Activated naive CD4-positive, alpha-beta T cell treated with anti-CD3 and anti-CD28 coated beads, Interleukin-2, amount 50 U/mL, for 24 hours (primary cell): ENCODE results near the gene KLRG1.

ENCODE experiments used
- H3K27ac Mint-ChIP-seq: one replicate; pipeline ENCODE4 v1.8.0; 2021; ENCODE audit warnings: mild to moderate bottlenecking, mixed read lengths
- H3K27me3 Mint-ChIP-seq: one replicate; pipeline ENCODE4 v1.8.0; 2021; ENCODE audit warnings: mixed read lengths
- H3K36me3 Mint-ChIP-seq: one replicate; pipeline ENCODE4 v1.8.0; 2021; ENCODE audit warnings: mixed read lengths
- H3K4me1 Mint-ChIP-seq: one replicate; pipeline ENCODE4 v1.8.0; 2021; ENCODE audit warnings: mixed read lengths
- H3K4me3 Mint-ChIP-seq: one replicate; pipeline ENCODE4 v1.8.0; 2021; ENCODE audit warnings: mild to moderate bottlenecking, mixed read lengths
- H3K9me3 Mint-ChIP-seq: one replicate; pipeline ENCODE4 v1.8.0; 2021; ENCODE audit warnings: mixed read lengths

KLRG1 gene

GRCh38 chr12:8989413-8989812, at the start of gene KLRG1:
TSS of gene KLRG1 (plus strand) at chr12:8989546. CDS start at chr12:8989636, 90 bp downstream.
- Mint-ChIP-seq H3K27me3 (no peaks in the 10 kb centered on the region), H3K4me1 (peaks cover 80% of the 10 kb centered on the region), H3K36me3 (peaks cover 6% of the 10 kb centered on the region), H3K4me3 (peak within 1 kb of the TSS; percentile 86), H3K27ac (peak within 1 kb of the TSS; percentile 94), H3K9me3 (no peaks in the 10 kb centered on the region)

- H3K4me3 Mint-ChIP-seq = no peak overlapping the region
- no peaks in the 10 kb centered on the region for H3K27me3 Mint-ChIP-seq
- peak overlapping the region; percentile 27 for H3K27ac Mint-ChIP-seq
- H3K9me3 Mint-ChIP-seq = no peaks in the 10 kb centered on the region
- peaks cover 10% of the 10 kb centered on the region for H3K36me3 Mint-ChIP-seq
- H3K4me1 Mint-ChIP-seq = peaks cover 10% of the 10 kb centered on the region
Observed at GRCh38 chr12:8941691-8942478, 47.5 kb upstream of the KLRG1 start.

DNA sequence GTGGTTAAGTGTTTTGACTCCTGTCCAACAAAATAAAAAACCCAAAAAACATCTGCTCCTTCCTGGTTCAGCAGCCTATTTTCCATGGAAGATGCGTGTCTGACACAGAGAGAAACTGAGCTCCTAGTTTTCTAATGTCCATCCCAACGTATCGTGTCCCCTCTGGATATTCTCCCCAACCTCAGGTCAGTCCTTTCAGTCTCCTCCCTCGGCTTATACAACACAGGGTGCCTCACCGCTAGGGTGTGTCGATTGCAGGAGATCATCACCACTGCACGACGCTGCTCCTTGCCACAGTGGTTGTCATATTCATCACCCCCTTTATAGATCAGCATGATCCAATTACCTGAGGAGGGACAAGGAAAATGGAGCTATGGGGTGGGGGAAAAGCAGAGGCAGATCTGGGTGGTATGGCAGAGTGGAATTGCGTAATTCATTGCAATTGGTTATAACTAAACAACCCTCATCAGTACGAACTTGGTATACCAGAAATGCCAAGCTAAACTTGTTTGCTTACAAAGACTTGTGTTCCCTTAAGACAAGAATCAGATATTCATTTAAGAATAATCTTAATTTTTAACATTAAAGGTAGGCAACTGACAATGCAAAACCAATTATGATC, 45.7 kb upstream of the KLRG1 start:
- H3K9me3 Mint-ChIP-seq = no peaks in the 10 kb centered on the region
- H3K27me3 Mint-ChIP-seq = no peaks in the 10 kb centered on the region
- peaks cover 24% of the 10 kb centered on the region for H3K4me1 Mint-ChIP-seq
- H3K27ac Mint-ChIP-seq = peak overlapping the region; percentile 51
- H3K36me3 Mint-ChIP-seq = peaks cover 9% of the 10 kb centered on the region
- no peak overlapping the region for H3K4me3 Mint-ChIP-seq

- H3K36me3 Mint-ChIP-seq = peaks cover 9% of the 10 kb centered on the region
Observed at GRCh38 chr12:8946733-8947132, 42.6 kb upstream of the KLRG1 start.

GRCh38 chr12:8947737-8948136, 41.6 kb upstream of the KLRG1 start:
- Mint-ChIP-seq H3K27me3 (no peaks in the 10 kb centered on the region), H3K36me3 (peaks cover 9% of the 10 kb centered on the region), H3K27ac (peak overlapping the region; percentile 89), H3K9me3 (no peaks in the 10 kb centered on the region), H3K4me3 (peak overlapping the region; percentile 99), H3K4me1 (peaks cover 45% of the 10 kb centered on the region)

More at GRCh38 chr12:8946733-8947132, 42.6 kb upstream of the KLRG1 start:
- Mint-ChIP-seq H3K27me3 (no peaks in the 10 kb centered on the region), H3K27ac (peak overlapping the region; percentile 89), H3K4me3 (peak overlapping the region; percentile 99), H3K9me3 (no peaks in the 10 kb centered on the region), H3K4me1 (peaks cover 36% of the 10 kb centered on the region)

DNA sequence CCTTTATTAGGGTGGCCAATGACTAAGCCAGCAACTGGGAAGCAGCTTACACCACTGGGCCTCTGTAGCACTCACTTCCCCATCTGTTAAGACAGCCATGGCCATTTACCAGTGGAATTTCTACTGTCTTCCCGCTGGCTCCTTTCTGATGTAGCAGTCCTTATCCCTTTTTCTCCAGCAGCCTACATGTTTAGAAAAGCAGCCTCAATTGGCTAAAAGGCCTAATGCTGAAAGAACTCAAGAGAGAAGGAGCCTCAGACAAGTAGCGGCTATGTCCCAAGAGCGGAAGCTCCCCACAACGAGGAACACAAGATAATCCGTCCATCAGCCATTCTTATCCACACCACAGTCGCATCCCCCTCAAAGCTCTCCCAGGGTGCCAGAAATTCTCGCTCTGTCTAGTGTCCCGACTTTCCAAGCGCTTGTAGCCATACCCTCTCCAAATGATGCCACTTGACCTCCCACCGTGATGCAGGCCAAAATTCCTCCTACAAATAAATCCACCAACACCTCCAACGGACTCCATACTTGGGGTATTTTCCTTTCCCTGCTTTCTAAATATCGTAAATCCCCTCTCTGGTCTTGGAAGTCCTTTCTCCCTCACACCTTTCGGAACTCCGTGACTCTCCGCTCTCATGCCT, 40.5 kb upstream of the KLRG1 start:
- H3K36me3 Mint-ChIP-seq = peaks cover 5% of the 10 kb centered on the region
- H3K4me3 Mint-ChIP-seq = peak overlapping the region; percentile 99
- H3K27me3 Mint-ChIP-seq = no peaks in the 10 kb centered on the region
- peaks cover 56% of the 10 kb centered on the region for H3K4me1 Mint-ChIP-seq
- peak overlapping the region; percentile 96 for H3K27ac Mint-ChIP-seq
- H3K9me3 Mint-ChIP-seq = no peaks in the 10 kb centered on the region

GRCh38 chr12:8949342-8950220, 39.8 kb upstream of the KLRG1 start, which contains the start of gene M6PR:
TSS of gene M6PR (minus strand) at chr12:8949645. CDS start at chr12:8946404, 3,241 bp downstream.
- peaks cover 5% of the 10 kb centered on the region for H3K36me3 Mint-ChIP-seq
- H3K27me3 Mint-ChIP-seq = no peaks in the 10 kb centered on the region

DNA sequence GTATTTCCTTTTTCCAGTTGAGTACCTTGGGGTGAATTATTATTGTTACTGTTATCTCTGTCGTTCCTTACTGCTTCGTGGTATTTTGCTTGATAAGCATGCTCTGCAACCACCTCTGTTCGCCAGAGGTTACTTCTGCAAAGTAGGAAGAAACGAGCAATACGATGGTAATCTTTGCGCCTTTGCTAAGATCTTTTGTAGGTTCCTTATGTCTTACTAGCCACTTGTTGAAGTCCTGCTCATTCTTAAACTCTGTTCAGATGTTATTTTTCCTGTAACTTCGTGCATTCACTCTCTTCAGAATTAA, 39.2 kb upstream of the KLRG1 start:
- Mint-ChIP-seq H3K27me3 (no peaks in the 10 kb centered on the region), H3K9me3 (no peaks in the 10 kb centered on the region), H3K27ac (peak overlapping the region; percentile 96), H3K36me3 (peaks cover 5% of the 10 kb centered on the region), H3K4me1 (peaks cover 67% of the 10 kb centered on the region), H3K4me3 (peak overlapping the region; percentile 99)

More at GRCh38 chr12:8949342-8950220, 39.8 kb upstream of the KLRG1 start, which contains the start of gene M6PR:
- H3K4me3 Mint-ChIP-seq = peak within 1 kb of the TSS; percentile 99
- peak within 1 kb of the TSS; percentile 96 for H3K27ac Mint-ChIP-seq
- no peaks in the 10 kb centered on the region for H3K9me3 Mint-ChIP-seq
- H3K4me1 Mint-ChIP-seq = peaks cover 63% of the 10 kb centered on the region

DNA sequence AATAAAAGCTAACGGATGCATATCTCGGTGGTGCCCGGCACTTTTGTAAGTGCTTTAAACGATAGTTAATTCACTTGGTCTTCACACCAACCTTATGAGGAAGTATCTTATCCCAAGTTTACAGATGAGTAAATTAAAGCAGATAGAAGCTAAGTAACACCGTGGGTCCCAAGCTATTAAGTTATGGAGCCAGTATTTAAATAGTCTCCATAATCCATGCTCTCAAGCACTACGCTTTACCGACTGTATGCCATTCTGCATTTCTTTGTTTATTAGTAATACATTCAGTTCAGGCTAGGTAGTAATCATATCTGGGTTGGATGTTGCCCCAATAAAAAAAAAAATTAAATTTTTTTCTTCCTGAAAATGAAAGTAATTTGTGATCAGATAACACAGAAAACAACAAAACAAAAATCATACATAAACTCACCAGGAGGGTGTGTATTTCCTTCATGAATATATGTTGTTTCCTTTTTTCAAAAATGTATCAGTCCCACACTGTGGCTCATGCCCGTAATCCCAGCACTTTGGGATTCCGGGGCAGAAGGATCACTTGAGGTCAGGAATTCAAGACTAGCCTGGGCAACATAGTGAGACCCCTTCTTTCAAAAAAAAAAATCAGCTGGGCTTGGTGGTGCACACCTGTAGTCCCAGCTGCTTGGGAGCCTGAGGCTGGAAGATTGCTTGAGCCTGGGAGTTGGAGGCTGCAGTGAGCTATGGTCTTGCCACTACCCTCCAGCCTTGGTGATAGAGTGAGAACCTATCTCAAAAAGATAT, 38.5 kb upstream of the KLRG1 start:
- H3K9me3 Mint-ChIP-seq = no peaks in the 10 kb centered on the region
- H3K27me3 Mint-ChIP-seq = no peaks in the 10 kb centered on the region
- H3K4me3 Mint-ChIP-seq = peak overlapping the region; percentile 99
- peaks cover 73% of the 10 kb centered on the region for H3K4me1 Mint-ChIP-seq
- peak overlapping the region; percentile 96 for H3K27ac Mint-ChIP-seq
- H3K36me3 Mint-ChIP-seq = peaks cover 5% of the 10 kb centered on the region

GRCh38 chr12:8951744-8952143, 37.6 kb upstream of the KLRG1 start:
- no peaks in the 10 kb centered on the region for H3K9me3 Mint-ChIP-seq
- peaks cover 73% of the 10 kb centered on the region for H3K4me1 Mint-ChIP-seq
- no peaks in the 10 kb centered on the region for H3K27me3 Mint-ChIP-seq
- peaks cover 2% of the 10 kb centered on the region for H3K36me3 Mint-ChIP-seq
- H3K27ac Mint-ChIP-seq = peak overlapping the region; percentile 90
- H3K4me3 Mint-ChIP-seq = peak overlapping the region; percentile 99

DNA sequence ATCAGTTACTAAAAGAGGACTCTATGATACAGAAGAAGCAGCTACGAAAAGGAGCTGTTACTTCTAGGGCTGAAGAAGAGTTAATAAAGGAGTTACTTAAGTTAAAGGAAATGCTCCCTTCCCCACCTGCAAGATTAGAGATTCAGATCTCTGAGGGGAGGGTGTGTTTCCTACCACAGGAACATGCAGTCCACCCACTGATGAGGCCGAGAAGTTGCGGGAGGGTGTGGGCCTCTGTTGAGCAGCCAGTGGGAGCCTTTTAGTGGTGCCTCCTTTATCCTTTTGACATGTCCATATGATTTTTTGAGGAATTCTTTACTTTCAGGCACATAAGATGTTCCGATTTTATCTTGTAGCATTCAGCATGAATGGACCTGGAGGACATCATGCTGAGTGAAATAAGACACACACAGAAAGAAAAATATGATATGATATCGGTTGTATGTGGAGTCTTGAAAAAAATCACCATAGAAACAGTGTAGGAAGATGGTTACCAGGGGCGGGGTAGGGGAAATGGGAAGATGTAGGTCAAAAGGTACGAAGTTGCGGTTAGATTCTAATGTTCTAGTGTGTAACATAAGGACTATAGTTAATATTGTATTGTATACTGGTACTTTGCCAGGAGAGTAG, 35.5 kb upstream of the KLRG1 start:
- Mint-ChIP-seq H3K9me3 (peaks cover 5% of the 10 kb centered on the region), H3K4me3 (peak overlapping the region; percentile 84), H3K27me3 (no peaks in the 10 kb centered on the region), H3K4me1 (peaks cover 79% of the 10 kb centered on the region), H3K27ac (peak overlapping the region; percentile 87), H3K36me3 (peaks cover 1% of the 10 kb centered on the region)

DNA sequence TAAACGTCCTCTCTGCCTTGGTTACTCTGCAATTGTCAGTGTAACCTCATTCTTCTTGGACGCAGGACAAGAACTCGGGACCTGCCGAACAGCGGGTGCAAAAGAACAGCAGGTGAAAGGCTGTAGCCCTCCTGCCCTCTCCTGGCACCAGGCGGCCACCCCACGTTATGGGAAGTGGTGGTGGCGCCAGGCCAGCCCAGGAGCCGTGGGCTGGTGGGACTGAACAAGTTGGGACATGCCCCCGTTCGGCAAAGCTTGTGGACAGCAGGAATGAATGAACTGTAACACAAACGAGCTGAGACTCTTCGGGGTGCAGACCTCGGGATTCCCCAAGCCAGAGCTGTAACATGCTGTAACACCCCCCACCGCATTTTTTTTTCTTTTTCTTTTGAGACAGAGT, 33.3 kb upstream of the KLRG1 start:
- Mint-ChIP-seq H3K9me3 (peaks cover 5% of the 10 kb centered on the region), H3K27me3 (no peaks in the 10 kb centered on the region), H3K36me3 (peaks cover 2% of the 10 kb centered on the region), H3K27ac (no peak overlapping the region), H3K4me3 (no peak overlapping the region), H3K4me1 (peaks cover 96% of the 10 kb centered on the region)

DNA sequence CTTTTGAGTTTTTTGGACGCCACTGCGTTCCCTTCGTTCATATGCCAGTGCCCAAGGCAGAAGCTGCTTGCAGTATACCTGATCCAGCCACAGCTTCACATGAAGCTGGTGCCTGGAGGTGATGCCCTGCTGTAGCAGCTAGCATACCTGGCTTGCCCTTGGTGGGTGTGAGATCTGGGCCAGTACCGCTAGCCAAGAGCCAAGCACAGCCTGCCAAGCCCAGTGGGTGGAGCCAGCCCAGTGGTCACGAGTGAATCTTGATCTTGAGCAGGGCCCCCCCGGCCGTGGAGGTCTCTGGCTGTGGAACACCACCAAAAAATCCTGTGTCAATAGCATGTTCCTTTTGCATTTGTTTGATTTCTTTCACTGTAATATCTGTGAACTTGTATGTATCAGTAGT, 32.6 kb upstream of the KLRG1 start:
- H3K27ac Mint-ChIP-seq = peak overlapping the region; percentile 71
- H3K36me3 Mint-ChIP-seq = peaks cover 2% of the 10 kb centered on the region
- H3K9me3 Mint-ChIP-seq = peaks cover 5% of the 10 kb centered on the region
- peak overlapping the region; percentile 16 for H3K4me3 Mint-ChIP-seq
- peaks cover 93% of the 10 kb centered on the region for H3K4me1 Mint-ChIP-seq
- no peaks in the 10 kb centered on the region for H3K27me3 Mint-ChIP-seq

DNA sequence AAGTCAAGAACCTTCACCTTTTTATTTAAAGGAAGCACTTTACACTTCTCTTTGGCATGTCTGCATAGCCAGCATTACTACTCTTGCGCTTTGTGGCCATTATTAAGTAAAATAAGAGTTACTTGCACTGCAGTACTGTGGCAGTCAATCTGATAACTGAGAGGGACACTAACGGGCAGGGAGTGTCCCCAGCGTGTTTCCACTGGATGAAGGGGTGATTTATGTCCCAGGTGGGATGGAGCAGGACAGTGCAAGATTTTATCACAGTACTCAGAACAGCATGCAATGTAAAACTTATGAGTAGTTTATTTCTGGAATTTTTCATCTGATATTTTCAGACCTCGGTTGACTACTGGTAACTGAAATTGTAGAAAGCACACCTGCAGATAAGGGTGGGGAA, 31.8 kb upstream of the KLRG1 start:
- Mint-ChIP-seq H3K27ac (peak overlapping the region; percentile 38), H3K27me3 (no peaks in the 10 kb centered on the region), H3K9me3 (peaks cover 5% of the 10 kb centered on the region), H3K36me3 (peaks cover 6% of the 10 kb centered on the region), H3K4me3 (no peak overlapping the region), H3K4me1 (peaks cover 93% of the 10 kb centered on the region)
